M059J (cell line): ENCODE measurements around the gene C16orf74. TPM values are rescaled to one million over a fixed set of nuclear protein-coding genes. Genes with fewer than 3 reads are reported as not detected.
A peak's percentile ranks its signal among the peaks of the same experiment; 100 is the strongest.

ENCODE experiments used
- DNase-seq: peaks from one replicate; pipeline ENCODE4 v3.0.0-alpha.2; 2012; ENCODE audit warnings: low read depth
- total RNA-seq: library from RNA; depleted of rRNA; stranded (reverse); fragments of >200 nt; shearing (Covaris generic); gene quantifications from 2 replicates; pipeline ENCODE4 v1.2.3, GENCODE V29; 2014; rRNA removed

The C16orf74 gene
- 3.0 and 4.2 TPM in 2 replicates for total RNA-seq

GRCh38 chr16:85750827-85751697, at the start of gene C16orf74:
Gene C16orf74, minus strand, starts transcription at chr16:85751096. Its CDS starts 15,879 bp downstream, at chr16:85735217.
- peak; percentile 46 for DNase-seq

- DNase-seq = peak; percentile 13
Measured at GRCh38 chr16:85800321-85800669, 49.4 kb upstream of the C16orf74 start.

- peak; percentile 92 for DNase-seq
Measured at GRCh38 chr16:85799497-85800320, 48.8 kb upstream of the C16orf74 start, which contains the start of the genes COX4I1 and EMC8. Gene COX4I1, plus strand, starts transcription at chr16:85799695. Its CDS starts 1,511 bp downstream, at chr16:85801206. Gene EMC8, minus strand, starts transcription at chr16:85799544. Its CDS starts 249 bp downstream, at chr16:85799295.

GRCh38 chr16:85798901-85799496, 48.1 kb upstream of the C16orf74 start:
- DNase-seq = peak; percentile 33

- DNase-seq = no peak
Measured at GRCh38 chr16:85798283-85798776, 47.4 kb upstream of the C16orf74 start.

DNA sequence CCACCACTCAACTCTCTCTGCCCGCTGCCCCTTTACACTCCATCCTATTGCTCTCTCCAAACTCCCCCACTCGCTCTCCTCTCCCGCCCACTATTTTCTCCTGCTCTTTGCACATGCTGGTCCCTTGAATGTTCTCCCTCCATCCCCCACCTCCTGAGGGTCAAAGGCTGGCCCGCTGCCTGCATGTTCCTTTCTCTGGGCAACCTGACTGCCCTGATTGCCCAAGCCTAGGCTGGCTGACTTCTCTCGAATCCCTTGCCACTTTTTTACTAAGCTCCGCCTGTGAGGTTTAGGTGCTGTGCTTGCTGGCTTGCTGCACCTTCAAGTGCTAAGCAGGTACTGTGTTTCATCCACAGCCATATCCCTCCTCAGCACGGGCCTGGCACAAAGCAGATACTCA, 45.7 kb upstream of the C16orf74 start:
- no peak for DNase-seq

DNA sequence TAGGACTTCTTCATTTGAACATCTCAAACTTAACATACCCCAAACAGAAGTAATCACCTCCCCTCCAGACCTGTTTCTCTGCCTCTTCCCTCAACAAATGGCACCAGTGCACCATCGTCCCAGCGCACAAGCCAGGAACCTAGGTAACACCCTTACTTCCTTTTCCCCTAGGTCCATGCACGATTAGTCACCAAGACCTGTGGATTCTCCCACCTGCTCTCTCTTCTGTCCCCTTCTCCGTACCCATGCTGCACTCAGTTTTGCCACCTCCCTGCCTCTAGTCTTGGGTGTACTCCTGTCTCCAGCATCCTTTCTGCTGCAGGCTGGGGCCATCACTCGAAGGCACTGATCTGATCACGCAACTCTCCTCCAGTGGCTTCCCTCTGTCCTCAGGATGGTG, 45.3 kb upstream of the C16orf74 start:
- no peak for DNase-seq

DNA sequence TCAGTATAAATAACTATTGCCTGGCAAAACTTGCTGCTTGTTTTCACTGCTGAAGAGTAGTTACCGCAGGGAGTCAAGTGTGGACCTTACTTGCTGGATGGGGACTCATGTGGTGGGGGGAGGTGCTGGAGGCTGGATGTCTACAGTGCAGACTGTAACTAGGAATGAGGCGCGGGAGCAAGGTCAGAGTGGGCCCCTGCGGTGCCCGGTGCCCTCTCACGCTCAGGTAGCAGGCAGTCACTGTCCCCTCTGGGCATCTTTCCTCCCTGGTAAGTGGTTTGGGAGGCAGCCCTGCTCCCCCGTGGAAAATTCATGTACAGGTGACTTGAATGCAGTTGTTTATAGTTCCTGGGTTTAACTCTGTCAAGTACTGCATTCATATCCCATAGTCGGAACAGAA, 43.8 kb upstream of the C16orf74 start:
- DNase-seq = no peak

DNA sequence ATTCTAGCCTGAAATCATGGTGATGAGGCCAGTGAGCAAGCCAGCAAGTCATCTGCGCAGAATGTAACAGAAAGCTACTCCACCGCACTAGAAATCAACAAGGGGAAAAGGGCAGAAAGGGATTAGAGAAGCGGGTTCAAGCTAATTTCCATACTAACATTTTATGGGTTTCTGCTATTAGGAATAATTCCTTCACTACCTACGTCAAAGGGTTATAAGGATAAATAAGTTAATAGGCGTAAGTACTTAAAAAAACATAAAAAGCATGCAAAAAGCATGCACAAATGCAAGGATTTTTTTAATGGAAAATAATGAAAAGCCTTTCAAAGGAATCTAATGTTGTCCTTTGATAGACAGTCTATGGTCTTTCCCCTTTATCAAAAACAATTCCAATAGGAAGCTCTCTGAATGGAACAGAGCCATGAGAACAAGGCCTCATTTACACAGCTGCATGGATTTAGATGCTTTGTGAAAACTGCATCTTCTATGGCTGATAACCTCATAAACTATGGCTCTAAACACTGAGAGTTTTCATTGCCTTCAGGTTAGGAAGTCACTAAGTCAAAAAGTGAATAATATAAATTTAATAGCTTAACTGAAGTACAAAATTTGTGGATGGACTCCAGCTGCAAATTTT, 42.9 kb upstream of the C16orf74 start:
- no peak for DNase-seq

DNA sequence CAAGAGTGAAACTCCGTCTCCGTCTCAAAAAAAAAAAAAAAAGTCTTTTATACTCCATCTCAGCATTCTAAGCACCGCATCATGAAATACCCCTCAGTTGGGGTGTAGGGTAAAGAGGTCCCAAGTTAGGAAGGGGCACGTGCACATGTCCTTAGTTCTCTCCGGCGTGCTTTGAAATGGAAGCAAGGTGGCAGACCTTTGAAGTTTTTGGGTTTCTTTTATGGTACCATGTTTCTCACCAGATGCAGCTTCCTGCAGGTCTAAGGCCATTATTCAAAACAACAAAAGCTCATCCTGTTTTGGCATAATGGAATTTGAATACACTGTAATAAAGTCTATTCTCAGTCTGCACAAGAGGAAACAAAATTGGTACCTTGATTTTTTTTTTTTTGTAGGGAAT, 38.9 kb upstream of the C16orf74 start:
- no peak for DNase-seq

GRCh38 chr16:85788819-85789218, 37.9 kb upstream of the C16orf74 start:
- no peak for DNase-seq

GRCh38 chr16:85785927-85786326, 35.0 kb upstream of the C16orf74 start:
- DNase-seq = no peak

GRCh38 chr16:85784813-85785212, 33.9 kb upstream of the C16orf74 start:
- no peak for DNase-seq

DNA sequence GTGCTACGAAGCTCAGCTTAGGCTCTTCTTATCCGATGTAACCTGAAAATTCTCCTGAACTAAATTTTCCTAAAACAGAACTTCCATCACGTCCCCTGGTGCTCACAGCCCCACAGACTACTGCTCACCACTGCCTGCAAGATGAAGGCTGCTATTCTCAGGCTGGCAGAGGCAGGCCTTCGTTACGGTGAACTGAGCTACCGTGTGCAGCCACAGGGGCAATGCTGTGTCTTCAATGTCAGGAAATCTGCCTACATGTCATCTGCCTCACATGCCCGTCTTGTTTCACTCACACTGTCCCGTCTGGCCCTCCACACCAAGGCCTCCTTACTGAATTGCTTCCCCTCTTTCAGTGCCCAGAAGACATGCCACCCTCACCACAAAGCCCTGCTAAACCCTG, 32.5 kb upstream of the C16orf74 start:
- no peak for DNase-seq

GRCh38 chr16:85782451-85782850, 31.6 kb upstream of the C16orf74 start:
- DNase-seq = peak; percentile 32

DNA sequence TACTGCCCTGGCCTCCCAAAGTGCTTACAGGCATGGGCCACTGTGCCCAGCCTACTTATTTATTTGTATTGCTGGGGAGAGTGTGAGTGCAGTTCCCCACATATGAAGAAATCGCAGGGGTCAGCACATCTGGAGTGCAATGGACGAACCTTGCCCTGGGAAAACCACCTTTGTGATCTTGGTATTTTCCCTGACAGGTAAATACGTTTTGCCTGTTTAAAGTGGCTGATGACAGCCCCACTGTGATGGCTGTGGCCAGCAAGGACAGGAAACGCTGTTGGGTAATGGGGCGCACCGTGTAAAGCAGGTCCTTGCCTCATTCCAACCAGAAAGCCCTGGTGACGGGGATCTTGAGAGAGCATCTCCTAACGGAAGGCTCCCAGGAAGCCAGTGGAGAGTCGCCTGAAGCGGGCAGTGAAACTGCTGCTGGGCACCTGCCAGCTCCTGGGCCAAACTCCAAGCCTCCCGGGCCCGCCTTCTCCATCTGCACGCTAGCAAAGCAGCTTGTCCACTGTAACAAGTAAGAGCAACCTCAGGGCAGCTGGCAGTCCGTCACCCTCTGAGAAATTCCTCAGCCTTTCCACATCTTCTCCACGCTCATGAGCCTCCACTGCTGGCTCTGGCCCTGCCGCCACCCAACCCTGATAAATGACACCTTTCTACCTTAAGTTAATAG, 30.9 kb upstream of the C16orf74 start:
- peak; percentile 66 for DNase-seq

- DNase-seq = no peak
Measured at GRCh38 chr16:85781156-85781555, 30.3 kb upstream of the C16orf74 start.

DNA sequence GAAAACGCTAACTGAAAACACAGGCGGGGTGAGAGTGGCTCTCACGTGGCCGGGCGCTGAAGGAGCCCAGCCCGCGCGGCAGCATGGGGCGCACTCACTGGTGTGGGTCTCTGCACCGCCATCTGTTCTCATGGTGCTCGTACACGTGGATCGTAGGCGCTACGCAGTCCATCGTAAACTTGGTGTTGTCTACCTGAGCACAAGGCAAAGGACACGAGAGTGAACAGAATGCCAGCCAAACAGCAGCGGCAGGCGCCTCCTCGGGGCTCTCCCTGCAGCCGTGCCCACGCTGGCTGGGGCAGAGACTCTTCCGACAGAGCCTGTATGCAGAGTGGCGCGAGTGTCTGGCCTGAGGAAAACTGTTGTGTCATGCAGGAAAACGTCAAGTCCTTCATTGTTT, 29.4 kb upstream of the C16orf74 start:
- DNase-seq = no peak

DNA sequence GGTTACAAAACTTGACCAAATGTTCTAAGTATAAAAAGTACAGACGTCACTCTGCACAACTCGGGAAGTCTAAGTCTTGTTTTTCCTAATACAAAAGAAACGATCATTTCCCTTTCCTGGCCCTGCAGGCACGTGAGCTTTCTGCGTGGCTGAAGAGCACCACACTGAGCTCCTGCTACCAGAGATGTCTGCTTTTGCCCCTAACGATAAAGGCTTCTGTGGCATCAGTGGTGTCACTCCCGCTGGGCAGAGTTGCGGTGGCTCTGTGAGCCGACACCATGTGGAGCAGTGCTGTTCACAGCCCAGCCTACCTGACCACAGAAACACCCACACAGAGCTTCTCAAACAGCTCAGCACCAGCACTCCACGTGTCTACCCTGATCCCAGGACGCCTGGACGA, 28.0 kb upstream of the C16orf74 start:
- no peak for DNase-seq

DNA sequence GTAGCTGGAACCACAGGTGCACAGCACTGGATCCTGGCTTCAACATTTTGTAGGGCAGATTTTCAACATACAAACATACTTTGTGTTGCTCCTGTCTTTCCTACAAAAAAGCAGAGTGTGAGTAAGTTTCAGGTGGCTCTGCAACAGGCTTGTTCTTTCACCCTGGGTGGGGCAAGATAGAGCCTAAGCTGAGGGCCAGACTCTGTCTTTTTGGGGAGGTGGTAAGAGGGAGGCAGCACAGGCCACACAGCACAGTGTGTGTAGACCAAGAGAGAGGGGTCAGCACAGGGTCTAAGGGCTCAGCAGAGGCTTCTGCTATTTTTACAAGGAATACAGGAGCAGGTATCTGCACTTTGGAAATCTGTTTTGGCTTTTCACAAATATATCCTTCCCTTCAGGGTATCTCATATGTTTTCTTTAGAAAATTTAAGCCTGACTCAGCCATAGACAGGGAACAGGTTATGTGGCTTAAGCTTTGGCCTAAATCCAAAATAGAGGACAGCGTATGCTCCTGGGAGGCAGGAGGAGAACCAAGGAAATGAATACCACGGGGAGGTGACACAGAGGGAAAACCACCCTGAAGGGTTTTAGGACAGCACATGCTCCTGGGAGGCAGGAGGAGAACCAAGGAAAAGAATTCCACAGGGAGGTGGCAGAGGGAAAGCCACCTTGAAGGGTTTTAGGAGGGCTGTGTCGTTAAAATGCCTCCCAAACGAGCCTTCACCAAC, 26.9 kb upstream of the C16orf74 start:
- DNase-seq = peak; percentile 94
